Stomach smooth muscle (tissue), 2 donors: ENCODE data around the gene TWSG1.
A peak's percentile ranks its signal among the peaks of the same experiment; 100 is the strongest.
"Not testable (repeated sequence)": the region's sequence is repeated elsewhere in the genome, so short reads cannot be mapped to it uniquely, and the experiment has no call there.

Experiments used
- H3K27ac ChIP-seq: one replicate; pipeline ENCODE4 v1.7.0; 2013; ENCODE audit warnings: mild to moderate bottlenecking, low read length, inconsistent platforms
- H3K27me3 ChIP-seq, 2 donors: one replicate each; pipeline ENCODE4 v1.7.0; 2013; ENCODE audit warnings: low read length in 2 of 2; ENCODE audit not compliant: insufficient read depth in 2 of 2, control insufficient read depth in 1 of 2
- H3K36me3 ChIP-seq, 2 donors: one replicate each; pipeline ENCODE4 v1.7.0; 2013; ENCODE audit warnings: low read length in 2 of 2; ENCODE audit not compliant: control insufficient read depth in 2 of 2, insufficient read depth in 2 of 2
- H3K4me1 ChIP-seq: one replicate; pipeline ENCODE4 v1.7.0; 2013; ENCODE audit warnings: low read length; ENCODE audit not compliant: control insufficient read depth, insufficient read depth
- H3K4me3 ChIP-seq, 2 donors: one replicate each; pipeline ENCODE4 v1.7.0; 2013; ENCODE audit warnings: low read length in 2 of 2
- H3K9ac ChIP-seq, 2 donors: one replicate each; pipeline ENCODE4 v1.7.0; 2013; ENCODE audit warnings: low read length in 2 of 2, mild to moderate bottlenecking in 1 of 2
- H3K9me3 ChIP-seq, 2 donors: one replicate each; pipeline ENCODE4 v1.7.0; 2013; ENCODE audit warnings: low read length in 2 of 2; ENCODE audit not compliant: control insufficient read depth in 2 of 2
- donor health status: healthy.
- donor health status: Pancreatic carcinoma.

TWSG1 gene

GRCh38 chr18:9423648-9424047, 89.1 kb downstream of the TWSG1 start:
- H3K27me3 ChIP-seq, H3K27ac ChIP-seq, H3K4me1 ChIP-seq, H3K4me3 ChIP-seq, H3K9ac ChIP-seq, H3K9me3 ChIP-seq, H3K36me3 ChIP-seq: not testable (repeated sequence)

- not testable (repeated sequence) for H3K36me3 ChIP-seq, H3K9me3 ChIP-seq, H3K27ac ChIP-seq
These were observed 89.7 kb downstream of the TWSG1 start for GRCh38 chr18:9424235-9424634.

GRCh38 chr18:9426753-9427152, 92.2 kb downstream of the TWSG1 start:
- no peaks in the 10 kb centered on the region for H3K36me3 ChIP-seq
- H3K4me3 ChIP-seq = no peak overlapping the region
- H3K4me1 ChIP-seq = peaks cover 4% of the 10 kb centered on the region
- H3K27me3 ChIP-seq = no peaks in the 10 kb centered on the region
- H3K27ac ChIP-seq = no peak overlapping the region
- no peaks in the 10 kb centered on the region for H3K9me3 ChIP-seq
- no peak overlapping the region for H3K9ac ChIP-seq

More at GRCh38 chr18:9424235-9424634, 89.7 kb downstream of the TWSG1 start:
- not testable (repeated sequence) for H3K4me1 ChIP-seq, H3K9ac ChIP-seq, H3K27me3 ChIP-seq, H3K4me3 ChIP-seq

GRCh38 chr18:9428301-9428706, 93.7 kb downstream of the TWSG1 start:
- no peak overlapping the region for H3K9ac ChIP-seq
- no peak overlapping the region for H3K4me3 ChIP-seq
- H3K36me3 ChIP-seq = no peaks in the 10 kb centered on the region
- no peaks in the 10 kb centered on the region for H3K27me3 ChIP-seq
- H3K9me3 ChIP-seq = no peaks in the 10 kb centered on the region
- H3K27ac ChIP-seq = no peak overlapping the region
- H3K4me1 ChIP-seq = peaks cover 5% of the 10 kb centered on the region

GRCh38 chr18:9428862-9429661, 94.5 kb downstream of the TWSG1 start:
- H3K4me3 ChIP-seq = no peak overlapping the region
- H3K27ac ChIP-seq = peak overlapping the region; percentile 37
- H3K27me3 ChIP-seq = no peaks in the 10 kb centered on the region
- H3K9ac ChIP-seq = no peak overlapping the region
- H3K9me3 ChIP-seq = no peaks in the 10 kb centered on the region
- peaks cover 11% of the 10 kb centered on the region for H3K4me1 ChIP-seq
- H3K36me3 ChIP-seq = no peaks in the 10 kb centered on the region

- H3K9me3 ChIP-seq = no peaks in the 10 kb centered on the region
- no peak overlapping the region for H3K9ac ChIP-seq
- no peak overlapping the region for H3K4me3 ChIP-seq
- H3K27ac ChIP-seq = no peak overlapping the region
- H3K4me1 ChIP-seq = peaks cover 14% of the 10 kb centered on the region
- H3K27me3 ChIP-seq = no peaks in the 10 kb centered on the region
- H3K36me3 ChIP-seq = no peaks in the 10 kb centered on the region
These were observed 95.1 kb downstream of the TWSG1 start for GRCh38 chr18:9429662-9429993.

- not testable (repeated sequence) for H3K27ac ChIP-seq
These were observed 95.7 kb downstream of the TWSG1 start for GRCh38 chr18:9430315-9430714.

GRCh38 chr18:9431296-9431695, 96.7 kb downstream of the TWSG1 start:
- H3K4me1 ChIP-seq = peaks cover 14% of the 10 kb centered on the region
- no peaks in the 10 kb centered on the region for H3K36me3 ChIP-seq

More at GRCh38 chr18:9430315-9430714, 95.7 kb downstream of the TWSG1 start:
- H3K9ac ChIP-seq, H3K36me3 ChIP-seq, H3K27me3 ChIP-seq, H3K4me3 ChIP-seq, H3K9me3 ChIP-seq: not testable (repeated sequence)
- H3K4me1 ChIP-seq = peaks cover 14% of the 10 kb centered on the region

GRCh38 chr18:9433122-9433521, 98.5 kb downstream of the TWSG1 start:
- not testable (repeated sequence) for H3K4me3 ChIP-seq, H3K27ac ChIP-seq, H3K27me3 ChIP-seq, H3K9me3 ChIP-seq, H3K36me3 ChIP-seq, H3K9ac ChIP-seq
- peaks cover 14% of the 10 kb centered on the region for H3K4me1 ChIP-seq

More at GRCh38 chr18:9431296-9431695, 96.7 kb downstream of the TWSG1 start:
- Histone ChIP-seq H3K27me3 (no peaks in the 10 kb centered on the region), H3K4me3 (no peak overlapping the region), H3K9ac (no peak overlapping the region), H3K9me3 (no peaks in the 10 kb centered on the region), H3K27ac (no peak overlapping the region)

- Histone ChIP-seq H3K9me3 (no peaks in the 10 kb centered on the region), H3K4me3 (no peak overlapping the region), H3K27me3 (no peaks in the 10 kb centered on the region), H3K27ac (no peak overlapping the region), H3K36me3 (no peaks in the 10 kb centered on the region), H3K9ac (no peak overlapping the region), H3K4me1 (peaks cover 14% of the 10 kb centered on the region)
These were observed 99.1 kb downstream of the TWSG1 start for GRCh38 chr18:9433671-9434121.

- Histone ChIP-seq H3K9ac (no peak overlapping the region), H3K27me3 (no peaks in the 10 kb centered on the region), H3K36me3 (no peaks in the 10 kb centered on the region), H3K9me3 (no peaks in the 10 kb centered on the region), H3K4me1 (peaks cover 10% of the 10 kb centered on the region), H3K27ac (no peak overlapping the region), H3K4me3 (no peak overlapping the region)
These were observed 99.6 kb downstream of the TWSG1 start for GRCh38 chr18:9434122-9434701.
